ENCODE results near the gene ZMIZ2.
"Not testable (repeated sequence)": the region's sequence is repeated elsewhere in the genome, so short reads cannot be mapped to it uniquely, and the experiment has no call there.

Gene ZMIZ2

DNA sequence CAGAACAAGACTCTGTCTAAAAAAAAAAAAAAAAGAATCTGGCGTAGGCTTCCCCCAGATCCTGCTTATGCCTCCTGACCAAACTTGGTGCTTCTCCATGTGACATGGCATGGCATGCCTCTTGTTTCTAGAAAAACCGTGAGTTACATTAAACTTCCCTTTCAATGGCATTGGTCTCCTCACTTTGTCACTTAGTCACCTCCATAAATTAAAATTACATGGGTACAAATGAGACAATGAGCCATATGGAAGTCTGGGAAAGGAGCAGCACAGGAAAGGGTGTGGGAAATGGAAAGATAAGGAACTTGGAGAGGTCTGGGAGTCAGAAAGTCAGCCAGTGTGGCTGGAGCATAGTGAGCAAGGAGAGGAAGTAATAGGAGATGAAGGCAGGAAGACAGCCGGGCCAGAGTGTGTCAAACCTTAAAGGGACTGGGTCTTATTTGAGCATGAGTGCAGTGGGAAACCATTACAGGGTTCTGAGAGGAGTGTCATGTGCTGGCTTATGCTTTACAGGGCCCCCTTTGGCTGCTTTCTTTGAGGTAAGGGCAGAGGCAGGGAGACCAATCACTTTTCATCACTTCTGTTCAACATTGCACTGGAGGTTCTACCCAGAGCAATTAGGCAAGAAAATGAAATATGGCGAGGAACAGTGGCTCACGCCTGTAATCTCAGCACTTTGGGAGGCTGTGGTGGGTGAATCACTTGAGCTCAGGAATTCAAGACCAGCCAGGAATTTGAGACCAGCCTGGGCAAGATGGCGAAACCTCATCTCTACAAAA, 21.3 kb upstream of the ZMIZ2 start:
- no peak for DNase-seq

- DNase-seq: no peak
These were observed 20.7 kb upstream of the ZMIZ2 start for GRCh38 chr7:44727937-44728262.

- DNase-seq: no peak
These were observed 18.6 kb upstream of the ZMIZ2 start for GRCh38 chr7:44729949-44730590.

DNA sequence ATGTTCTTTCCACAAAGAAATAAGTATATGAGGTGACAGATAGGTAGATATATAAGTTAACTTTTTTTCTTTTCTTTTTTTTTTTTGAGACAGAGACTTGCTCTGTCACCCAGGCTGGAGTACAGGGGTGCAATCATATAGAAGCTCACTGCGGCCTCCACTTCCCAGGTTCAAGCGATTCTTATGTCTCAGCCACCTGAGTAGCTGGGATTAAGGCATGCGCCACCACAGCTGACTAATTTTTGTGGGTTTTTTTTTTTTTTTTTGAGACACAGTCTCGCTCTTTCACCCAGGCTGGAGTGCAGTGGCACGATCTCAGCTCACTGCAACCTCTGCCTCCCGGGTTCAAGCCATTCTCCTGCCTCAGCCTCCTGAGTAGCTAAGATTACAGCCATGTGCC, 15.7 kb upstream of the ZMIZ2 start:
- DNase-seq: not testable (repeated sequence)

GRCh38 chr7:44733708-44734481, 14.8 kb upstream of the ZMIZ2 start:
- DNase-seq: no peak

DNA sequence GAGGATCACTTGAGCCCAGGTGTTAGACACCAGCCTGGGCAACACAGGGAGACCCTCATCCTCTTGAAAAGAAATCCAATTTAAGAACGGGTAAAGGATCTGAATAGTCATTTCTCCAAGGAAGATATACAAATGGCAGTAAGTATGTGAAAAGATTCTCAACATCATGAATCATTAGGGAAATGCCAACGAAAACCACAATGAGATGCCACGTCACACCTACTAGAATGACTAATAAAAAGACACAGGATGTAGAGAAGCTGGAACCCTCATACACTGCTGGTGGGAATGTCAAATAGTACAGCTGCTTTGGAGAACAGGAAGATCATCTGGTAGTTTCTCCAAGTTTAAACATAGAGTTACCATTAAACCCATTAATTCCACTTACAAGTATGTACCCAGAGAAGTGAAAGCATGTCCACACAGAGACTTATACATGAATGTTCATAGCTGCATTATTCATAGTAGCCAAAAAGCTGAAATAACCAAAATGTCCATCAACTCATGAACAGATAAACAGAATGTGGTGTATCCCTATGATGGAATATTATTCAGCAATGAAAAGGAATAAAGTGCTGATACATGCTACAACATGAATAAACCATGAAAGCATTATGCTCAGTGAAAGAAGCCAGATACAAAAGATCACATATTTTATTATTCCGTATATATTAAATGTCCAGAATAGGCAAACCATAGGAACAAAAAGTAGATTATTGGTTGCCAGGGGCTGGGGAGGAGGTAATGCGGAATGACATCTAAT, 13.1 kb upstream of the ZMIZ2 start:
- no peak for DNase-seq

- no peak for DNase-seq
These were observed 11.8 kb upstream of the ZMIZ2 start for GRCh38 chr7:44736896-44737295.

DNA sequence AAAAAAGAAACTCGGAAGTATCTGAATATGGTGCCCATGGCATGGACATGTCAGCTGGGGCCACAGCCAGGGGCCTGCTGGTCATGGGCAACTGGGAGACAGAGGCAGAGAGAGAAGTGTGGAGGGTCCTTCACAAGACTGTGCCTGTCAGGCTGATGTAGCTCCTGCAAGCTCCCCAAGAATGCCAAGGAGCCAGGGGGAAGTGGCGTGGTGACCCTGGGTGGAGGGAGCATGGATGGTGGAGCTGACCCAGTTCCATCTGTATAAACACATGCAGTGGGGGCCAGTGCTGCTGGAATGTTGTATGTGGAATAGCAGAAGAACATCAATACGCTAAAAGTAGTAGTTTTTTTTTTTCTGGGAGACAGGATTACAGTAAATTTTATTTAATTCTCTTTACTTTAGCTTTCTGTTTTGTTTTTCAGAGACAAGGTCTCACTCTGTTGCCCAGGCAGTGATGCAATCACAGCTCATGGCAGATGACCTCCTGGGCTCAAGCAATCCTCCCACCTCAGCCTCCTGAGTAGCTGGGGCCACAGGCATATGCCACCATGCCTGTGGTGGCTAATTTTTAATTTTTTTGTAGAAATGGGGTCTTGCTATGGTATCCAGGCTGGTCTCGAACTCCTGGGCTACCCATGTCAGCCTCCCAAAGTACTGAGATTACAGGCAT, 10.5 kb upstream of the ZMIZ2 start:
- no peak for DNase-seq

GRCh38 chr7:44738876-44739665, 9.6 kb upstream of the ZMIZ2 start:
- DNase-seq: no peak

GRCh38 chr7:44740055-44740454, 8.6 kb upstream of the ZMIZ2 start:
- no peak for DNase-seq

DNA sequence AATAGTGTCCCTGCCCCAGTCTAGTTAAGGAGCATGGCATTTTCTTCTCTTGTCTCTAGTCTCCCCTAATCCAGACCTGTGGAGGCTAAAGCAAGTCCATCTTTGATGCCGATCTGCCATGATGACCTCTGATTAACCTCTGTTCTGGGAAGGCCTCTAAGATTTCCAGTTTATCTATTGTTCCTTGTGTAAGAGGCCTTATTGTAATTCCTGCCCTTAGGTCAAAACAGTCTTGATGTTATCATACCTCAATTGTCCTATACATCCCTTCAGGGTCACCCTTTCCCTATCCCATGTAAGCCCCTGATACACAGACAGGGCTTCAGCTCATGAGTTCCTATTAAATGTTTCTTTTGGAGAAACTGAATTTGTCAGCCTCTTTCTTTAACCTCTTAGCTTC, 4.9 kb upstream of the ZMIZ2 start:
- DNase-seq: no peak

DNA sequence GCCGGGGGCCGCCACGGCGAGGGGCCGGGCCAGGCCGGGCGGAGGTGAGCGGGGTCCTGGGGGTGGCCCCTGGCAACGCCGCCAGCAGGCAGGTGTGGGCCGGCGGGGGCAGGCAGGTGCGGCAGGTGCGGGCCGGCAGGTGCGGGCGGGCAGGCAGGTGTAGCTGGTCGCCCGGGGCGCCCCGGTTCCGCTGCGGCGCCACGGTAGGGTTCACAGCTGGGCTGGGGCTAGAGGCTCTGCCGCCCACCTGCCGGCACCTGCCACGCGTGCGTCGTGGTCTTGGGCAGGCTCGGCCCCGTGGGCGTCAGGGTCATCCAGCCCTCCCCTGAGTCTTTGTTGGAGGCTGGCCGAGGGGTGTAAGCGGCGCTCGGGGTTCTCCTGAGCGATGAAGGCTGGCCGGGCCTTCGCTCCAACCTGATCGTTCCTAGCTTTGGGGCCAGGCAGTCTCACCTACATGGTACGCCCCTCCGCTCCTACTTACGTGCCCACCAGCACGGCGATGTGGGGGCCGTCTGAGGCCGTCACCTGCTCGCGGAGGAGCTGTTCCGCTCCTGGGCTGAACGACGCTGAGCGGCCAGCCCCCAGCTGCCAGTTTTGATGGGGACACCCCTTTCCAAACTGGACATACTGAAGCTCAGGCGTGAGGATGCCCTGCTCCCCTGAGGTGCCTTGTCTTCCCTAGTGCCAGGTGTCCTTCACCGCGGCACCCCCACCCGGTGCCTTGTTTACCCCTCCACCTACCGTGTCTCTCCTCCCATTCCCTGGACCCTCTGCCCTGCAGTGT, 493 bp downstream of the ZMIZ2 start:
- DNase-seq: no peak

- DNase-seq: no peak
These were observed 1.3 kb downstream of the ZMIZ2 start for GRCh38 chr7:44749992-44750391.

DNA sequence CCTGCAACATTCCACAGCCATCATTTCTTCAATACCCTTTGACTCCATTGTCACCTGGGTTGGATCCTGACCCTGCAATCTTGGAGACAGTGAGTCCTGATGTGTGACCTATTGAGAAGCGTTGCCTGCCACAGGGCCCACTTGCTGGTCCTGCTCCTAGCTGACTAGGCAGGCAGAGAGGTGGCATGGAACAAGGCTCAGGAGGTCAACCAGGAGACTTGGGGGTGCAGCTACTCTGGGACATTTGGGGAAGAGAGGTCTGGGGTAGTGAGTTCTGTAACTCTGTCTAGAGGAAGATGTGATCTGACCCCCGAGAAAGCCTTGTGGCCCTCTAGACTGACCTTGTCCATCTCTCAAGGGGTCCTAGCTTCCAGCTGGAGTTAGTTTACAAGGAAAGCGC, 1.8 kb downstream of the ZMIZ2 start:
- no peak for DNase-seq

DNA sequence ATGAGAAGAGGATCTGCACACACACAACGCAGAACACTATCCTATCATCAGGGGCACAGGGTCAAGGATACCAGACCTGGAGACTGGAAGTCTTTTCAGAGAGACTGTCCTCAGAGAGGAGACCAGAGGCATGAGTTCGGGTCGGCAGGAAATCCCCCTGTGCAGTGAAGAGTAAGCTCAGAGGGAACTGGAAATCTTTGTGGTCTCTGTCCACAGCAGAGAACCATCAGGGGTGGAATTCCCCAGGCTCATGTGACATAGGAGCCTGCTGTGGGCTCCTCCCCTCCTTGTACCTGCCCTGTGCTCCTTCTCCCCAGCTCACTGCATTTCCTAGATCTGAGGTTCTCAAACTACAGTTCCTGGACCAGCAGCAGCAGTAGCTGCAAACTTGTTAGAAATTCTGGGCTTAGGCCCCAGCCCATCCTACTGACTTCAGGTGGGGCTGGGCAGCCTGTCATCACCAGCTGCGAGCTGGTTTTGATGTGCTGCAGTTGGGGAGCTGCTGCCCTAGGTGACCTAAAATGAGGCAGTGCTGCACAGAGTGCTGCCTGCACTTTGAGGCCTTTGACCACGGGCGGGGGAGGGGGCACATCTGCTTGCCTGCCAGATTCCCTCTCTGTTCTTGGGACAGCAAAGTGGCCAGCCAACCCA, 2.4 kb downstream of the ZMIZ2 start:
- no peak for DNase-seq

- DNase-seq: no peak
These were observed 4.2 kb downstream of the ZMIZ2 start for GRCh38 chr7:44752822-44753221.

DNA sequence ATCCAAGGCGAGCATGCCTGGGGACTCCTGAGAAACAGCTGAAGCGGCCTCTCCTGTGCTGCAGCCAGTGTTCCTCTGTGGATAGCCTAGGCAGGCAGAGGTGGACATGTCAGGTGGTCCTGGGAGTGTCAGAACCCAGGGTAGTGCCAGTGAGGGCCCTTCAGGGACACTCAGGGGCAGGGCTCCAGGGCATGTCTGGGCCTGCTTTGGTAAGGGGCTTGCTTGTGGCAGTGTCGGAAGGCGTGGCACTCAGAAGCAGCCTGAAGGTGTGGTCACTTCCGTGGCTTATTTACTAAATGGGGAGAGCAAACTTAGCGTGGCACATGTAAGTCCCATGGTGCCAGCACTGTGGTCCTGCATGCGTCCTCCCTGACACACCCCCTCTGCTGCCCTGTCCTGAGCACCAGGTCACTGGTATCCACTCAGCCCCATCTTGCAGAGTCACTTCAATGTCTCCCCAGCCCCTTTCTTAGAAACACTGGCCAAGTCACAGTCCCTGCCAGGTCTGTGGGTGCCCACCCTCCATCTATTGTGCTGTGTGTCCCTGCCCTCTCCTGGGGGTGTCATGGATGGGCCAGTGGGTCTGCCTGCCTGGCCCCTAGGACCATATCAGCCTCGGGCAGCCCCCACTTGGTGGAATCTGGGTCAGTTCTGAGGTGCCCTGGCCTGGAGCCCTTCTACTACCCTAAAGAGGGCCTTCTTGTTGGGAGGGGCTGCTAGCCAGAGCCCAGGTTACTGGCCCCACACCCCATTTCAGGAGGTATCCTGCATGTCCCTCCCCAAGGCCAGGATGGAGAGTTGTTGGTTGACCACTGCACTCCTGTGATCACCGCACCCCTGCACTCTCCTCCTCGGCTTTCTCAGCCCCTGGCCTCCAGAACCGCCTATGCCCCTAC, 6.4 kb downstream of the ZMIZ2 start:
- DNase-seq: no peak

DNA sequence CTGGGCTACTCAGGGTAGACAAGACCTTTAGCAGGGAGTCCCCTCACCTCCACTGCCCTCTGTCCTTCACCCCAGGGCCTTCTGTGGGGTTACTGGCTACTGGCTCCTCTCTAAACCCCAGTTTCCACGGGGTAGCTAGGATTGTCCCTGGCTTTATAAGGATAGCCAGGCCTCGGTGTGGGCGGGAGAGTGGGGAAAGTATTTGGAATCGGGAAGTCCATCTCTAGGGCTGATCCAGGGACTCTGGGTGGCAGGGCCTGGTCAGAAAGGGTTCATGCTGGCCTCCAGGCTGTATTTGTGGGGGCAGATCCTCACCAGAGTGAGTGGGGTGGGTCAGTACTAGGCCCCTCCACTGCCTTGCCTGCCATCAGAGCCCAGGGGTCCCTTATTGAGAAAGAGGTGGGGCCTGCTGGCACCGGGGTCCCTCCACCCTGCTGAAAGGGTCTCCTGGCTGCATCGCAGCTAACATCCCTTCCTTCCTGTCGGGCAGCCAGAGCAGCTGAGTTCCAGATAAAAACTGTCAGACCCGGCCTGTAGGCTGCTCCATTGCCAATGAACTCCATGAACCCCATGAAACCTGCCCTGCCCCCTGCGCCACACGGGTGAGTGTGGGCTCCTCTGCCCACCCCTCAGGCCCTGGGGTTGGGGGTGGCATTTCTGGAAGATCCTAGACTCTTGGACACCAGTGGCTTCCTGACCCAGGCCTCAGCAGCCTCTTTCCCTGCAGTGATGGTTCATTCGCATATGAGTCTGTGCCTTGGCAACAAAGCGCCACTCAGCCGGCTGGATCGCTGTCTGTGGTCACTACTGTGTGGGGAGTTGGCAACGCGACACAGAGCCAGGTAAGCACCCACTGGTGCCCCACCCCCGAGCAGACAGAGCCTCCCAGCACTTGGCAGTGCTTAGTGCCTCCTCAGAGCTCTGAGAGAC, 7.3 kb downstream of the ZMIZ2 start:
- DNase-seq: no peak

All from activated naive CD4-positive, alpha-beta T cell (primary cell).